ENCODE results near the gene MLYCD. TPM values are rescaled to one million over a fixed set of nuclear protein-coding genes. Genes with fewer than 3 reads are reported as not detected.

MLYCD gene
- total RNA-seq, 1 donor from 2014 or later, result 50.4 TPM

- peak overlapping the region; percentile 99 for H3K27ac ChIP-seq (replicated peaks)
- peaks cover 12% of the 10 kb centered on the region for H3K36me3 ChIP-seq
- H3K27me3 ChIP-seq (ENCODE audit: low read depth), result no peaks in the 10 kb centered on the region
- H3K9me3 ChIP-seq (replicated peaks), result no peaks in the 10 kb centered on the region
- peak; percentile 34 for DNase-seq
- intact Hi-C loops (cut with micrococcal nuclease), result loop anchor here (10.0 kb wide), 1 partner anchor 229 kb away; the partner anchor contains the start of gene TAF1C
- no peak for TF ChIP-seq CTCF (IDR thresholded peaks at IDR 0.05; ENCODE audit: borderline replicate concordance)
- H3K4me1 ChIP-seq, result peaks cover 62% of the 10 kb centered on the region
- no peak overlapping the region for H3K4me3 ChIP-seq
Measured at GRCh38 chr16:83955218-83956130, 56.6 kb downstream of the MLYCD start.

- H3K4me1 ChIP-seq, result peaks cover 67% of the 10 kb centered on the region
- peaks cover 23% of the 10 kb centered on the region for H3K36me3 ChIP-seq
- peak; percentile 82 for TF ChIP-seq CTCF (IDR thresholded peaks at IDR 0.05; ENCODE audit: borderline replicate concordance)
- intact Hi-C loops (cut with micrococcal nuclease), result loop anchor here (10.0 kb wide), 1 partner anchor 228 kb away; the partner anchor contains the start of gene TAF1C
- H3K27me3 ChIP-seq (ENCODE audit: low read depth), result no peaks in the 10 kb centered on the region
- peak; percentile 84 for DNase-seq
- peak overlapping the region; percentile 33 for H3K27ac ChIP-seq (replicated peaks)
- no peak overlapping the region for H3K4me3 ChIP-seq
- no peaks in the 10 kb centered on the region for H3K9me3 ChIP-seq (replicated peaks)
Measured at GRCh38 chr16:83956336-83957289, 57.7 kb downstream of the MLYCD start.

DNA sequence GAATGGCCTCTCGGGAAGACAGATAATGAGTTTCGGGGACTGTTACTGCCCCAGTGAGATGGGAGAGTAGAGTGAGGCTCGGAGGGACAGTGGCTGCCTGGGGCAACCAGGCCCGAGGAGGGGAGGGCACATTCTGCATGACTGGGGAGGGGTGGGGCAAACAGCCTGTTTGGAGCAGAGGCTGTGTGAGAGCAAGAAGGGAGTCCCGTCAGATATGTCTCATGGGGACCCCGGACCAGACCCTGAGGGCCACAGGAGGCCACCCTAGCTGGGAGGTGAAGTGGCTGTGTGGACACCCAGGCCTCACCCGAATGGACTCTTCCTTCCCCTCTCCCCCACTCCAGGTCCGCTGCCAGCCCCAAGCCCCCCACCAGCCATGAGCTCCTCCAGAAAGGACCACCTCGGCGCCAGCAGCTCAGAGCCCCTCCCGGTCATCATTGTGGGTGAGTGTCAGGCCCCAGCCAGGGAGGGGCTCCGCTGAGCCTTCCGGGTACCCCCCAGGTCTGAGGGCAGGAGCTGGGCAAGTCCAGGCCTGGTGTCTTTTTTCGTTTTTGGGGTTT lies 58.5 kb downstream of the MLYCD start:
- Histone ChIP-seq H3K9me3 (replicated peaks) (no peaks in the 10 kb centered on the region), H3K36me3 (peaks cover 31% of the 10 kb centered on the region), H3K4me1 (peaks cover 63% of the 10 kb centered on the region), H3K27me3 (ENCODE audit: low read depth) (no peaks in the 10 kb centered on the region), H3K27ac (replicated peaks) (peak overlapping the region; percentile 33), H3K4me3 (no peak overlapping the region)
- no peak for DNase-seq
- no peak for TF ChIP-seq CTCF (IDR thresholded peaks at IDR 0.05; ENCODE audit: borderline replicate concordance)
- intact Hi-C loops (cut with micrococcal nuclease), result loop anchor here (10.0 kb wide), 1 partner anchor 227 kb away; the partner anchor contains the start of gene TAF1C

GRCh38 chr16:83958137-83958845 lies 59.4 kb downstream of the MLYCD start:
- intact Hi-C loops (cut with micrococcal nuclease), result loop anchor here (10.0 kb wide), 1 partner anchor 227 kb away; the partner anchor contains the start of gene TAF1C
- Histone ChIP-seq H3K4me3 (no peak overlapping the region), H3K27ac (replicated peaks) (peak overlapping the region; percentile 80), H3K27me3 (ENCODE audit: low read depth) (no peaks in the 10 kb centered on the region), H3K4me1 (peaks cover 58% of the 10 kb centered on the region), H3K9me3 (replicated peaks) (no peaks in the 10 kb centered on the region), H3K36me3 (peaks cover 31% of the 10 kb centered on the region)
- TF ChIP-seq CTCF (IDR thresholded peaks at IDR 0.05; ENCODE audit: borderline replicate concordance), result no peak
- DNase-seq, result no peak
